A673 (cell line): ENCODE measurements around the gene CLEC1A. TPM values are rescaled to one million over a fixed set of nuclear protein-coding genes. Genes with fewer than 3 reads are reported as not detected.

ENCODE experiments used
- BruUV-seq: library from RNA; stranded (reverse); fragments of 400-500 nt; replicated peaks from 2 replicates; lab custom pipeline; 2021; lab: Mats Ljungman, UMichigan
- CTCF ChIA-PET: fragments of 300-600 bp; sonication (Branson Sonifier 250); formaldehyde crosslinking; loops from one replicate; lab custom pipeline; 2022; ENCODE audit warnings: antibody characterized with exemption; lab: Charles Lee
- POLR2A ChIA-PET: fragments of 300-600 bp; sonication (Branson Sonifier 250); formaldehyde crosslinking; loops from one replicate; lab custom pipeline; 2022; ENCODE audit warnings: antibody characterized with exemption; ENCODE audit not compliant: low non-redundant PET; lab: Charles Lee
- DNase-seq: peaks from one replicate; pipeline ENCODE4 v3.0.0-alpha.2; 2015; ENCODE audit warnings: low spot score
- H3K27ac ChIP-seq: fragments of 200-600 bp; sonication (generic); 2 replicates; pipeline ENCODE4 v1.5.1; 2016; ENCODE audit warnings: mixed run types, low read depth, mild to moderate bottlenecking, mixed read lengths, antibody characterized with exemption, low read length; ENCODE audit not compliant: poor library complexity, severe bottlenecking
- H3K27me3 ChIP-seq: fragments of 200-600 bp; sonication (generic); replicated peaks from 2 replicates; pipeline ENCODE4 v1.6.1; 2017; ENCODE audit warnings: mixed run types, low read depth, mild to moderate bottlenecking, mixed read lengths, antibody characterized with exemption, low read length; ENCODE audit not compliant: insufficient read depth, poor library complexity
- H3K36me3 ChIP-seq: fragments of 200-600 bp; sonication (generic); 2 replicates; pipeline ENCODE4 v1.6.1; 2016; ENCODE audit warnings: mixed run types, mild to moderate bottlenecking, mixed read lengths, antibody characterized with exemption, low read length; ENCODE audit not compliant: insufficient read depth, poor library complexity, severe bottlenecking
- H3K4me1 ChIP-seq: fragments of 200-600 bp; sonication (generic); 2 replicates; pipeline ENCODE4 v1.6.1; 2017; ENCODE audit warnings: mixed run types, mild to moderate bottlenecking, mixed read lengths, antibody characterized with exemption, low read length; ENCODE audit not compliant: insufficient read depth, poor library complexity, severe bottlenecking
- H3K4me3 ChIP-seq: fragments of 200-600 bp; sonication (generic); 2 replicates; pipeline ENCODE4 v1.5.1; 2016; ENCODE audit warnings: low read depth, mixed run types, mild to moderate bottlenecking, mixed read lengths, low read length; ENCODE audit not compliant: poor library complexity, severe bottlenecking
- H3K9me3 ChIP-seq: fragments of 200-600 bp; sonication (generic); 2 replicates; pipeline ENCODE4 v1.6.1; 2016; ENCODE audit warnings: mixed run types, low read depth, mild to moderate bottlenecking, mixed read lengths, antibody characterized with exemption, low read length; ENCODE audit not compliant: poor library complexity, severe bottlenecking
- CTCF ChIP-seq: fragments of 300-800, 200-600 bp; sonication (generic); conservative IDR thresholded peaks from 2 replicates; pipeline ENCODE4 v1.5.1; 2017; ENCODE audit warnings: low read depth, mild to moderate bottlenecking, antibody characterized with exemption, low read length, moderate library complexity, mixed read lengths
- EZH2 ChIP-seq: fragments of 200-600 bp; sonication (generic); IDR thresholded peaks from 2 replicates; pipeline ENCODE4 v1.6.1; 2017; ENCODE audit warnings: borderline replicate concordance, low read depth, mild to moderate bottlenecking, mixed read lengths, antibody characterized with exemption, low read length; ENCODE audit not compliant: poor library complexity, severe bottlenecking
- intact Hi-C: fragments of 100-400 bp; cut with micrococcal nuclease; formaldehyde crosslinking; loops from one replicate; pipeline ENCODE4 v1.10.0; 2022; ENCODE audit not compliant: unreplicated experiment
- total RNA-seq: library from RNA; stranded (reverse); gene quantifications from 2 replicates; pipeline ENCODE4 v1.2.3, GENCODE V29; 2021

Gene CLEC1A
- total RNA-seq, 1 experiment from 2014 or later = not detected

DNA sequence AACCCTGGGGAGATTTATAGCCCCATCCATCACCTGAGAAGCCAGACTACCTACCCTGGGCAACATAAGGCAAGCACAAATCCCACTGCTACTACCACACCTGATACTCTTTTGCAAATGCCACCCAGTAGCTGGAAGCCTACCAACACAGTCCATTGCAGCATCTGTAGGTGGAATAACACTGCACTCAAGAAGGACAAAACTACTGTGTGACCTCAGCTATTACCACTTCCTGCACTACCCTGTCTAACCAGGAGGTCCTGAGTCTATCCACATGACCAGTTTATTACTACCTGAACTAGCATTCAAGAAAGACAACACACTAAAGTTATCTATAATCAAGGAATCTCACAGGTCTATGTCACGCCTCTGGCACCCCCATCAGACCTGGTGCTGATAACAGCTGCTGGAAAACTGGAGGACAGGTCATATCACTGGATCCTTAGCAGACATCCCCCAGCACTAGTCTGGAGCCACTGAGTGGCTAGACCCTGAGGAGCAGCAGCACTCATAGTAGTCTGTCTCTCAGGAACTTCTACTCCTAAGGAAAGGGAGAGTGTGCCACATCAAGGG is 2.9 kb upstream of the CLEC1A start:
- Histone ChIP-seq H3K9me3 (no peaks in the 10 kb centered on the region), H3K27me3 (no peaks in the 10 kb centered on the region), H3K4me3 (no peak overlapping the region), H3K4me1 (no peaks in the 10 kb centered on the region), H3K36me3 (no peaks in the 10 kb centered on the region), H3K27ac (no peak overlapping the region)
- POLR2A ChIA-PET = no interaction called here
- no TSS peak for BruUV-seq
- intact Hi-C loops = no loop called here
- CTCF ChIA-PET = no interaction called here
- TF ChIP-seq EZH2 (no peak), CTCF (no peak)
- no peak for DNase-seq

GRCh38 chr12:10101042-10101579 is 2.3 kb upstream of the CLEC1A start:
- BruUV-seq = no TSS peak
- H3K4me3 ChIP-seq = no peak overlapping the region
- no peaks in the 10 kb centered on the region for H3K27me3 ChIP-seq
- H3K27ac ChIP-seq = no peak overlapping the region
- H3K36me3 ChIP-seq = no peaks in the 10 kb centered on the region
- TF ChIP-seq CTCF (no peak), EZH2 (no peak)
- no peak for DNase-seq
- H3K4me1 ChIP-seq = no peaks in the 10 kb centered on the region
- intact Hi-C loops = no loop called here
- ChIA-PET POLR2A (no interaction called here), CTCF (no interaction called here)
- no peaks in the 10 kb centered on the region for H3K9me3 ChIP-seq

GRCh38 chr12:10097521-10097920 is 1.3 kb downstream of the CLEC1A start:
- TF ChIP-seq CTCF = no peak
- TF ChIP-seq EZH2 = no peak
- intact Hi-C loops = no loop called here
- Histone ChIP-seq H3K4me3 (no peak overlapping the region), H3K9me3 (no peaks in the 10 kb centered on the region), H3K27ac (no peak overlapping the region), H3K27me3 (no peaks in the 10 kb centered on the region), H3K4me1 (no peaks in the 10 kb centered on the region), H3K36me3 (no peaks in the 10 kb centered on the region)
- POLR2A ChIA-PET = no interaction called here
- CTCF ChIA-PET = no interaction called here
- DNase-seq = no peak
- no TSS peak for BruUV-seq
